Embryonic facial prominence (tissue), 1 donor: ENCODE data around the gene PC.

ENCODE experiments used
- DNase-seq: peaks from one replicate; pipeline ENCODE4 v3.0.0-alpha.2; 2016; ENCODE audit errors: extremely low spot score

Gene PC

DNA sequence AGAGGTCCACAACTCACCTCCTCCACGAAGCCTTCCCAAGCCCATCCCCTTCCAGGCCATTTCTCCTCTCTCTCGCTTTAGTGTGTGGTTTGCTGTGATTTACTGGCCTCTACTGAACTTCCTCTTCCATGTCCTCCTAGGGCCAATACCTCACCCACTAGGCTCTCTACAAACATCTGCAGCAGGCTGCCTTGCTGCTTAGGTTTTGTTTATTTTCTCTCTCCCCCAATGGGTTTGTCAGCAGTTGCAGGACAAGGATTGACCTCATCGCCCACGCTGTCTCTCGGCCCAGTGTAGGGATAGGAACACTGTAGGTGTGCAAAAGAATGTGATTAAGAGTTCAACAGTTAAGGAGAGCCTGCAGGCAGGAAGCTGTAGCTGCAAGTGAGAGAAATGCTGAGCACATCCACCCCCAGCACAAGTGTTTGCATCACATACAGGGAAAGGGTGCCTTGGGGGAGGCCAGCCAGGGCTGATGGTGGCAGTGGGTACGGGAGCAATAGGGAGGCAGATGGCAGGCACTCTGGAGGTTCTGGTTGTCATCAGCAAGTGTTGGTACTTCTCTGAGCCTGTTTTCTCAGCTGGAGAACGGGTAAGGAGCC, 1.4 kb downstream of the PC start:
- no peak for DNase-seq

DNA sequence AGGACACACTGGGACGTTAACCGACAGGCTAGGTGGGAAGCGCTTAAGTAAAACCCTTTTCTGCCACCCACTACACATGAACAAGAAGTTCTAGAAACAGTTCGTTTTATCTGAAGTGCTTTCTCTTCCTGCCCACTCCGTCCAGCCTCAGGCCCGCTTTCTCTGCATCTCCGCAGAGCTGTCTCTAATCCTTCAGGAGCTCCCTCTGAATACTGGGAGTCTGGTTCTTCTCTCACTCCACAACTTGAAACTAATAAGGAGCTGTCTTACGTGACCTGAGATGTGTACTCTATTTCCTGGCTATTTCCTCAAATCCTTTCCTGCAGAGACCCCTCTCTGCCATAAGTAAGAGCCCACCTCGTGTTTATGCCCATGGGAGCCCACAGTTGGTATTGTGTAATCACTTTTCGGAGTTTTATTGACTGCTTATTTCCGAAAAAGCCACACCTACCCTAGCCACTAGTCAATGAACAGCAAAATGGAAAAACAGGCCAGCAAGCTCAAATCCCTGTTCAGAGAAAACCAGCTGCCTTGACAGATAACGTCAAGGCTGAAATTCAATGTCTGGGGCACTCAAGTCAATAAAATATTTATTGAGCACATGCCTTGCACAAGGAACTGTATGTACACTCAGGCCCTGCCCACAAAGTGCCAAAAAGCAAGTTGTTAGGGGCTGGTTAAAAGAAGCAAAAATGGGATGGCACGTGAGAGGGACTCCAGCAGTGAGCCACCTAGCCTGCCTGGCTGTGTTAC, 4.9 kb downstream of the PC start:
- DNase-seq, result no peak

DNA sequence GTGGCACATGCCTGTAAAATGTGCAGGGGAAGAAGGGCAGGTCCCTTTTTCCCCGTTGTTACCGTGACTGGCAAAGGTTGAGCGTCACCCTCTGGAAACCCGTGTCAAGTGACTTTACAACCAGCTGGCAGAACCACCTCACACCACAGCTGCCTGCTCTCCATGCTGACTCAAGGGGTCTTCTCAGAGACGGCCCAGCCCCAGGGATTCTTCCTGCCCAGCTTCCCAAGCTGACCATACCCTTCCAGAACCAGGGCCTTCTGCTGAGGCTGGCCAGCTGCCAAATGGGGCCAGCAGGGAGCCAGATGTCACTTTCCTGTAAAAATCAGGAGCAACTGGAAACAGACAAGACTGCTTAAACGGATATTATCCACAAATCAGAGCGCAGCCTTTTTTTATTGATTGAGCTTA, 6.3 kb downstream of the PC start:
- DNase-seq, result no peak

DNA sequence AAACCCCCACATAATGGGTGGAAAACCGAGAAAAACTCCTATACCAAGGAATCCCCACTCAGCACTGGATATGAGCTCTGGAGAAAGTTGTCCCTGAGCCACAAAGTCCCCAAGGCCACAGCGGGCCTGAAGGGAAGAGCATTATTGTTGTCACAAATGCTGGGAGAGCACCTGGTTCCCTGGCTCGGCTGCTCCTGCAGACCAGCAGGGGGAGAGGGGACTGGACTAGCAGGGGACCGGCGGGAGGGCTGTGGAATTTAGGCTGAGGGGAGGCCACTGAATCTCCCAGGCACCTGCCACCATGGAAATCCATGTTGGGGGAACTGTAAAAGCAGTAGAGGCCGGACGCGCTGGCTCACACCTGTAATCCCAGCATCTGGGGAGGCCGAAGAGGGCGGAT, 7.0 kb downstream of the PC start:
- no peak for DNase-seq

DNA sequence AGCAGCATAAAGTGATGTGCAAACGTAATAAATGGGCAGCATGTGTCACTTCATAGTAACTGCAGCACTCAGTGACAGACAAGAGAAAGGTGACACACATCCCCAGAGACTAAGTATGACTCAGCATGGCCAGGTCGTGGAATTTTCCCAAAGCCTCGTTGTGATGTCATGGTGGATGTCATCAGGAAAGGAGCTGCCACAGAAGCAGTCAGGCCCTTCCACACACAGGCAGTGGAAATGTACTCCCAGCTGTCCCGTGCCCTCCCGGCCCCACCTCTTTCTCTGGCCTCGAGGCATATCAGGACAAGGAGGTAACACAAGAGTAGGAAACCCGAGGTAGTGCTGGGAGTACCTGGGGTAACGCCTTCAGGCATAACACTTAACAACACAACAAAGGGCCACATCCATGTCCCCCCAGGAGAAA, 8.1 kb downstream of the PC start:
- no peak for DNase-seq

DNA sequence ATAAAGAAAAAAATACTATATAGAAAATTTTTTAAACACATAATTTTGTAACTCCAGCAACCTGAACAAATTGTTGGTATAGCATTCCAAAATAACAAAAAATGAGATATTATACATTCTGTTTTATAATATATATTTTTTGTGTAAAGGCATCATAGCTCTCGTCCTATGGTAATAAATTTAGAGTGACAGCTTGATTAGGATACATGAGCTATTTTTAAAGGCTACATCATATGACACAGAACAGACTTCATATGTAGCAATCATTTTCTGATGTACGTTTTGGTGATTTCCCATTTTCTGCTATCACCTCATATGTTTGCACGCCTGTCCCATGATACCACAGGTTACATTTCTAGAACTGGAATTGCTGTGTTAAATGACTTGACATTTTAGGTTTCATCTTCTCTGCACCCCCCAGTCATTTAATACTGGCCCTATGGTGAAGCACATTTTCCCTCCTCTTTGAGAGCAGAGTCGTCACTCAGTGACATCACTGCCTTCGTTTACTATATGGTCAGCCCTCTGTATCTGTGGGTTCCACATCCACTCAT, 19.5 kb downstream of the PC start:
- DNase-seq, result no peak

DNA sequence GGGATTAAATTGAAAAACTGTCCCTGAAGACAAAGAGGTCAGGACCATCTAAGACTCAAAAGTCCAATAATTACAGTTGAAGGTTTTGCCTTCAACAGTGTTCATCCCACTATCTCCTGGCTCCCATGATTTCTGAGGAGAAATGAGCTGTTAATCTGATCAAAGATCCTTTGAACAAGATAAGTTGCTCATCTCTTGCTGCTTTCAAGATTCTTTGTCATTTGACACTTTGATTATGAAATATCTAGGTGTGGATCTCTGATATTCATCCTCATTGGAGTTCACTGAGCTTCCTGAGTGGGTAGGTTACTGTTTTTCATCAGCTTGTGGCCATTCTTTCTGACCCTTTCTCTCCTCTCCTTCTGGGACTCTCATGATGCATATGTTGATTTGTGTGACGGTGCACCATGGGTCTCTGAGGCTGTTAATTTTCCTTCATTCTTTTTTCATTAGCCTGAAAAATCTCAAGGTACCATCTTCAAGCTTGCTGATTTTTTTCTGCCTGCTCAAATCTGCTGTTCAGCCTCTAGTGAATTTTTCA, 20.9 kb downstream of the PC start:
- DNase-seq, result no peak

DNA sequence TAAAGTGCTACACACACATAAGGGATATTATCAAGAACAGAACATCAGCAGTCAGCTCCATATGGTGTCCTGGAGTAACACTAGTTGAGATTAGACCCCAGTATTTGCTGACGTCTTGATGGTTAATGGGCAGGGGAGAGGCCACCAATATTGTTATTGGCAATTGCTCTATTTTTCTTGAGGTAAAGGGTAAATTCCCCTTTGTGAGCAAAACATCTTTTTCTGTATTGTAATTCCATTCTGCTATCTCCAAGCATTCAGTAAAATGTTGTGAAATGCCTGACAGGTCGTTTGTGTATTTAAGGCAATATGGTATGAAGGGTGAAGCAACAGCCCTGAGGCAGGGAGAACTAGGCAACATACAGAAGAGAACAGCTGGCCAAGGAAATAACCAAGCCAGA, 21.9 kb downstream of the PC start:
- DNase-seq, result no peak

DNA sequence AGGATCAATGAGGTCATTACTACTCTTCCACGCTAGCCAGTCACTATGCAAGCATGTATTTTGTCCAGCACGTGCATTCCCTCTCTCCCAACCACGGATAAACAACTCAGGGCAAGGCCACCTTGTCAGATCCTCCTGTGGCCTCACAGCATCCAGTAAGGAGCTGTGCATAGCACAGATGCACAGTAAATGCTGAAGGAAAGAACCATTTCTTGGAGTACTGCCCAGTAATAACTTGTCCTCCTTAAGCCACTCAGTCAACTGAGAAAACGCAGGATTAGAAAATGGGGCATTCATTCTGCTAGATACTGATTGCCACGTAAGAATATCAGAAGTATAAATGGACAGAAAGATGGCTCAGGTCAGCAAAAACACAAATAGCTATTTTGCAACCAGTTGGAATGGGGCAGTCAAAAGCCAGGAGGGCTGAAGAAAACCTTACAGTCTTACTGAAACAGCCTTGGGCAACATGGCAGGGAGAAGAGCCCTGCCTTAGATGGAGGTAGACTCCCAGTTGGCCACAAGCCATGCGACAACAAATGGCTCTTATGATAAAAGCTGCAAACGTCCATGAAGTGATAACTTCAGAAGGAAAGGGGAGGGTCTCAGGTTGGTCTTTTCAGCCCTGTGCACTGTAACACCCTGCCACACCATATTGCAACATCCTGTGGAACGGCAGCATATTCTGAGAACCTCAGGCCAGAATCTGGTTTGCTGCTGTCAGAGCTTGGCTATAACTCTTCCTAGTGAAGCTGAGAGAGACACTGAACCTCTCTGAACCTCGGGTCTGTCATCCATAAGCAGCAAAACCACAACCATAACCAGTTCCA, 23.0 kb downstream of the PC start:
- DNase-seq, result no peak

DNA sequence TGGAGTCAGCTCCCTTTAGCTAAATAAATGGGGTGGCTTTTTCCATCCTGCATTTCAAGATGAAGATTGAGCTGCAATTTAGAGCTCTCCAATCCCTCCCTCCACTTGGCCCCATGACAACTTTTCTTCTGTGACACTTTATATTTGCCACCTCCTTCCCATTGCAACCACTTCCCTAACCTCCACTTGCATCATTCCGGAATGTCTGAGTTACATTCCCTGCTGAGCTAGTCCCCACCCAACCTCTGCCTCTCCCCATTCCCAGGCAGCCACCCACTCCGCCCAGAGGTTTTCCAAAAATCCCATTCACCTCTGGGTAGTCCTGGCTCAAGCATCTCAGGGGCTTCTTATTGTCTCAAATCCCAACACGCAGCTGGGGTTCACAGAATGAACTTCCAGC, 24.7 kb downstream of the PC start:
- no peak for DNase-seq

DNA sequence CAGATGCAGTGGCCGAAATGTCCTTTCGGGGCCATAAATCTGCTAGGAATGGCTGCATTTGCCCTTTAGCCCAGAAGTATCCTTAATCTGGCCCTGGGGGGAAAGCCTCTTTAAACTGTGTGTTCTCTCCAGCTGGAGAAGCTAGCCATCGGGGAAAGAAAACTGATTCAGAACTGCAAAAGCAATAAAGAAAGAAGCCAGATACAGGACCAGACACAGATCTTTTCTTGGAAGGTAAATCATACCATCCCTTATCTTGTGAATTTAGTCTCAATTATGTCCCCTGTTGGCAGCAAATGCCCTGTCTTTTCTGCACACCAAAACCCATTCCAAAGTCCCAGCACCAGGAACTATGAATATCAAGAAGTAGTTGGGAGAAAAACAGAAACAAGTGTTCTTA, 25.6 kb downstream of the PC start:
- no peak for DNase-seq

DNA sequence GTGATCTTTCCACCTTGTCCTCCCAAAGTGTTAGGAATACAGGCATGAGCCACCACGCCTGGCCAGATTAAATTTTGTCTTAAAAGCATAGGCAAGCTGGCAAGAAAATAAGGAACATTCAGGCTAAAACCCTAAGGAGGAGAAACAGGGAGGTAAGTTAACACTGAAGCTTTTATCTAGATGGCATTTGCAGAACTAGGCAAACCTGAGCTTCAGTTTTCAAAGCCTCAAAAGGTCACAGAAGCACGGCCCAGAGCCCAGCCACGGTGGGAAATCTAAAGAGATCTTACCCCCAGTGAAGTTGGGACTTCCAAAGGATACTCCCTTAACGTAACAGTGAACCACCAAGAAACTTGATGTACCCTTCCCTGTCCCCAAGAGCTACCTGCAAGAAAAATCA, 28.4 kb downstream of the PC start:
- no peak for DNase-seq

DNA sequence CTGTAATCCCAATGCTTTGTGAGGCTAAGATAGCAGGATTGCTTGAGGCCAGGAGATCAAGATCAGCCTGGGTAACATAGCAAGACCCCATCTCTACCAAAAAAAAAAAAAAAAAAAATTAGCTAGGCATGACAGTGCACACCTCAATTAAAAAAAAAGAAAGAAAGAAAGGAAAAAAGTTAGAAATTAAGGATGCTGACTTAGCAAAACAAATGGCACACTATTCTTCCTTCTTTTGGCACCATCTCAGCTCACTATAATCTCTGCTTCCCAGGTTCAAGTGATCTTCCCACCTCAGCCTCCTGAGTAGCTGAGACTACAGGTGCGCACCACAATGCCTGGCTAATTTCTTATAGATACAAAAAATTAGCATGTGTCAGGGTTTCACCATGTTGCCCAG, 33.9 kb downstream of the PC start:
- DNase-seq, result no peak

DNA sequence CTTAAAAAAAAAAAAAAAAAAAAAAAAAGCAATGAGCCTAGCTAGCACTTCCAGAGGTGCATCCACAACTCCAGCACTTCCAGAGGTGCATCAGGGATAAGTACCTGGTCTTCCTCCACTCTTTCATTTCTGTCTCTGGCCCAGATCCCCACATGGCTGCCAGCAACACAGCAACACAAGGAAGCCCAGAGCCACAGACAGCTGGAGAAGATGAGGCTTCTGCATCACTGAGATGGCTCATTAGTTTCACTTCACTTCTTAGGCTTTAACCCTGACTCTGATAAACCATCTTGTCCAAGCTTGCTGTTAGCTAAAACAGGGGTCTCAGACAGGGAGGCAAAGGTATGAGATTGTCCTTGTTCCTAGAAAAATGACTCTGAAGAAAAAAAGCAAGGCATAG, 35.6 kb downstream of the PC start:
- no peak for DNase-seq

DNA sequence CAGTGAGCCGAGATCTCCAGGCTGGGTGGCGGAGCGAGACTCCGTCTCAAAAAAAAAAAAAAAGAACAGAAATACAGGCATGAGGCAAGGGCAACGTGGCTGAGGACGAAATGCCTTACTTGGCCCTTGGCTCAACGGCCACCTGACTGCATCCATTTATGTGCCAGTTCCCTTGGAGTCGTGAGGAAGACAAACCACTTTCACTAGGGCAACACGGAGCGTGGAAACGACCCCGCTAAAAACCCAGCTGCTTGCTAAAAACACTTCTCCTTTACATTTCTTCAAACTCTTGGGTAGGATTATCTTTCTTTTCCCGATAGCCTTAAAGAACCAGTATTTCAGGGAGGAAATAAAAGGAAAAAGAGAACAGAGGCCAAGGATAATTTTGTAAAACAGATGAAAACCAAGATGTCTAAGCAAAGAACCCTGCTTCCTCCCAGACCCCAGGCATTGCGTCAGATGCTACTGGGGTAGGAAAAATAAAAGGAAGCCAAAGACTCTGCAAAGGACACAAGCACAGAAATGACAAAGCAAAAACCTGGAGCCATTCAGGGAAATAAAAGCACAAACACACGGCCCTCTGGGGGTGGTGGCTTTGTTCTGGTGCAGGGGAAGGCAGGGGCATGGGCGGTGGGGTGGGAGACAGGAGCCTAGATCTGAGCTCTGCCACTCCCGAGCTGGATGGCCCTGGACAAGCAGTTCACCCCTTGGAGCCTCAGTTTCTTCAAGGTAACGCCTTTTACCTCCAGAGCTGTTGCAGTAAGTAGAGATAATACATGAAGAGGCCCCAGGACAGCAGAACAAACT, 37.0 kb downstream of the PC start:
- no peak for DNase-seq

DNA sequence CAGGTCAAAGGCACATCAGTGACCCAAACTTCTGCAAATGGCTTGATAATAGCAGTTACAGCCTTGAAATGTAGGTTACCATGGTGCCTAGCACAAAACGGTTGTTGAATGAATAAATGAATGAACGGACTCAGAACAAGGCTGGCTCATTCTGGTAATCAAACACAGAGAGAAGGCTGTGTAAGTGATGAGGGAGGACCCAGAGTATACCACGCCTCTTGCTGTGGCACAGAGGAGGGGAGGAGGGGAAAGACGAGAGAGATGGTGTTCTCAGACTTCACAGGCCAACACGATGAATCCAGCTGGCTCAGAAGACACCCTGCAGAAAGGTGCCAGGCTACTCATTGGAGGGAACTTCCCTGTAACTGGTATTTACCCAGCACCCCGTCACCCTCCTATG, 38.3 kb downstream of the PC start:
- DNase-seq, result no peak

DNA sequence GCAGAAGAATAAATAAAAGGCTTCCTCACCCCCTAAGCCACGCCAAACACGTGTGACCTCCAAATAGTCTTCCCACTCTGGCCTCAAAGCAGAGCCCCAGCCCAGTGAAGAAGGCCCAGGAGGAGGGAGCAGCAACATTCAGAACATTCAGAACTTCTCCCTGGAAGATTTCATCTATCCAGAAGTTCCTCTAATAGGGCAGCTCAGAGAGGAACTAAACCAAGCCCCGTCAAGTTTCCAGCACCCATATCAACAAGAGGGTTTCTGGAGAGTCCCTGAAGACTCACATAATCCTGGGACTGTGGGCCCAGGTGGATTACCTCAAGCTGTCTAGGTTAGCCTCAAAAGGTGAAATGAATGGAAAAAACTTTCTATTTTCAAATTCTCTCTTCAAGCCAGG, 39.4 kb downstream of the PC start:
- no peak for DNase-seq

DNA sequence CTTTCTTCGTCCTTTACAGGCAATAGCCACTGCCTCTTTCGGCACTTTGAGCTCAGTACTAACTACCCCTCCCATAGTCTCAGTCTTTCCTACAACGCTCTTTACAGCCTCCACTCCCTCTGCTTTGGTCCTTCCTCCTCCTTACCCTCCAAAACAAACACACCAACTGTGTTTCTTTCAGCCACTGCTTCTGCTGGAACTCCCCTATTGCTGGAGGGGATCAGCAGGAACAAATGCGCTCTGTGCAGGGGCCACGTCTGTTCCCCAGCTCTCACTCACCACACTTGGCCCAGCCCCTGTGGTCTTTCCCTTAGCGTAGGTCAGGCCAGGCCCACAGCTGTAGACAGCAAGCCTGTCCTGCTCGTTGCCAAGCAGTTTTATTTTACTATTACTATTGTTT, 42.3 kb downstream of the PC start:
- no peak for DNase-seq

DNA sequence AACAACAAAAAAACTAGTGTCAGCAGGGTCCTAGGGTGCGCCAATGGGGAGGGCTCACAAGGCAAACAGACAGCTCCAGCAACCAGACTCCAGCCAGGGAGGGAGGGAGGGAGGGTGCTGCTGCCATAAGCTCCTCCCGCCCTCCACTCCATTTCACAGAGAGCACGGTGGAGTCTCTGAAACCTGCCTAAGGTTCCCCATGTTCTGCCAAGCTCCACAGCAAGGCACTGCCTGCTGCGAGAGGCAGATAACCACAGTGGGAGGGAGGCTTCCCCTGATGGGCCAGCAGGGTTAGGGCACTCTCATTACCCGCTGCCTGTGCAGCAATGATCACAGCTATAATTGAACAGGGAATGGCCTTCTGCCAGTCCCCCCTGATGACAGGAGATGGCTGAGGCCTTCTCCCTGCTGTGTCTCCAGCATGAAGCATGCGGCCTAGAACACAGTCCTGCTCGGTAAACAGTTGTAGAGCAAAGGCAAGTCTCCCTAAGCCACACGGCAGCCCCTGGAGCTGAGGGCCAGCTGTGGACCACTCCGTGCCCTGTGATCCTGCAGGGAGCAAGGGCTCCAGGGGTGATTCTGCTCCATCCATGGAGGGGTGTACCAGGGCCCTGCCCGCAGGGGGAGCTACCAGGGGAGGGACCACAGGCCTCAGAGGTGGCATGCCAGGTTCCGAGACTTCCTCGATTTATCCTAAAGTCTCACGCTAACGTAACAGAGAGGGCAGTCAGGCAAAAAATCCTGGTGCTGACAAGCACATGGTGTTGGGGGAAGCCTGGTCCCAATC, 42.9 kb downstream of the PC start:
- no peak for DNase-seq

DNA sequence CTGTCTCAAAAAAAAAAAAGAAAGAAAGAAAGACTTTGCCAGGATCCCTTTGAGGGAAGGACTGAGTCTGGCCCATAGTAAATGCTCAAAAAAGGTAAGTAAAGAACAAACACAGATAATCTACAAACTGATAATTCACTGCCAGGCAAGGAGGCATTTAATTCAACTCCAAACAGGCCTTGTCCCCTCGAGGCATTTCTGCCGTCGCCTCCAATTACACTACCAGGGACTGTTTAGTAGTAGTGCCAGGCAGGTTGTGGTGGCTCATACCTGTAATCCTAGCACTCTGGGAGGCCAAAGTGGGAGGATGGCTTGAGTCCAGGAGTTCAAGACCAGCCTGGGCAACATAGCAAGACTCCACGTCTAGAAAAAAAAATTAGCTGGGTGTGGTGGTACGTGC, 43.7 kb downstream of the PC start:
- DNase-seq, result no peak

DNA sequence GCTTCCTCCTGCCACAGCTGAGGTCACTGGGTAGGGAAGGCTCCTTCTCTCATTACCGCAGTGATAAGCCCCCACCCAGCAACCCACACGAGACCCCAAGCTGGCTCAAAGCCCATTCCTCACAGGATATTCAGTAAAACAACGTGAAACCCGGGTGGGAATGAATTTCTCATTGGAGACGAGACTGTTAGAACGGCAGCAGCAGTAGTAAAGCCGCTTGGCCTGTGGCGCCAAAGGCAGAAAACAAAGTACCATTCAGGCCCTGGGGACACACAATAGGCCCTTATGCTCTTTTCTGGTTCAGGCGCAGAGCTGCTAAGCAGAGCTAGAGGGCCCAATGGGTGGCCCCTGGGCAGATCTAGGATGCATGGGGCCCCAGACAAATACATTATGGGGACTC, 45.3 kb downstream of the PC start:
- DNase-seq, result no peak
